ENCODE data around the gene KDR. TPM values are rescaled to one million over a fixed set of nuclear protein-coding genes. Genes with fewer than 3 reads are reported as not detected.

KDR gene
- 8.7 and 33.7 TPM in 2 replicates for total RNA-seq

DNA sequence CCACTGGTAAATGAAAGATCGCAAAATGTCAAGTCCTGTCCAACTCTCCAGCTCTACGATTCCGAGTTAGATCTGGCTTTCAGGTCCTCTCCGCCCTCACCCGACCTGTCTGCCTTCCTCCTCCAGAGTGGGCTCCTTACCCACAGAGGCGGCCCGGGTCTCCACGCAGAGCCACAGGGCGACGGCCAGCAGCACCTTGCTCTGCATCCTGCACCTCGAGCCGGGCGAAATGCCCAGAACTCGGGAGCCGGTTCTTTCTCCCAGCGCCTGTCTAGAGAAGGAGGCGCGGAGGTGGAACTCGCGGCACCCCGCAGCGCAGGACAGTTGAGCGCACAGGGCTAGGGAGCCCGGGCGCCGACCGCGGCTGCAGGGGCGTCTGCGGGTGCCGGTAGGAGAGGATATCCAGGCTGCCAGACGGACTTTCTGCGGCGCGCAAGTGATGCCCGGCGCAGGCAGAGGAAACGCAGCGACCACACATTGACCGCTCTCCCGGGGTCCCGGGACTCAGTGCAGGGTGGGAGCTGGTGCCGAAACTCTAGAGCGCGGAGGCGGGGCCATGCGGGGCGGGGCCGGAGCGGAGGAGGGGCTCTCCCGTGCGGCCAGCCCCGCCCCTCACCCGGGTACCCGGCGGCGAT lies at the start of gene KDR:
TSS of gene KDR (minus strand) at position 509 of the 635 bp plus-strand sequence. CDS start at position 207, 302 bp downstream.

Other genes starting within 250 kb of the KDR start
- gene SRD5A3, start 220.6 kb upstream of the KDR start, total RNA-seq, result 10.7 and 18.0 TPM in 2 replicates

All from regular cardiac myocyte (primary cell).